HEK293 (cell line): ENCODE measurements around the gene ZFHX3.

Source experiments
- CTCF ChIA-PET: fragments of 350-600 bp; formaldehyde crosslinking; extraction: SDS; loops from one replicate; lab custom pipeline; 2021; ENCODE audit warnings: antibody characterized with exemption; lab: Yijun Ruan, JAX
- POLR2A ChIA-PET: fragments of 300-600 bp; formaldehyde crosslinking; extraction: SDS; loops from one replicate; lab custom pipeline; 2020; ENCODE audit warnings: antibody characterized with exemption, inconsistent platforms; lab: Yijun Ruan, JAX
- H3K27ac ChIP-seq: fragments of 200-500 bp; sonication (Bioruptor generic); 2 replicates; pipeline ENCODE4 v1.5.1; 2014; ENCODE audit warnings: low read depth, low read length, control low read depth, inconsistent platforms; ENCODE audit errors: extremely low read depth
- H3K36me3 ChIP-seq, 2 experiments: fragments of 200-500 bp in 1 of 2; sonication (Bioruptor generic) in 1 of 2; 1 replicate in 1 of 2; 2 replicates in 1 of 2; pipeline ENCODE4 v1.5.1; 2014 to 2017; ENCODE audit warnings: inconsistent platforms in 2 of 2, low read length in 2 of 2; ENCODE audit not compliant: control insufficient read depth in 2 of 2, insufficient read depth in 1 of 2
- H3K4me1 ChIP-seq: fragments of 200-500 bp; sonication (Bioruptor generic); 2 replicates; pipeline ENCODE4 v1.5.1; 2014; ENCODE audit warnings: mild to moderate bottlenecking, low read length, inconsistent platforms; ENCODE audit not compliant: control insufficient read depth, insufficient read depth
- H3K4me3 ChIP-seq: 2 replicates; pipeline ENCODE4 v1.5.1; 2011; ENCODE audit warnings: low read depth, mild to moderate bottlenecking, control low read depth, low read length, moderate library complexity
- H3K9me3 ChIP-seq: fragments of 200-500 bp; sonication (Bioruptor generic); 2 replicates; pipeline ENCODE4 v1.5.1; 2014; ENCODE audit warnings: low read depth, low read length, inconsistent platforms; ENCODE audit not compliant: control insufficient read depth, insufficient read depth
- KLF10 ChIP-seq: fragments of 450-650 bp; IDR thresholded peaks from 2 replicates; pipeline ENCODE4 v1.5.1; 2018; ENCODE audit warnings: missing biosample characterization, mild to moderate bottlenecking, missing genetic modification characterization
- SALL2 ChIP-seq: fragments of 450-650 bp; formaldehyde crosslinking; IDR thresholded peaks from 2 replicates; pipeline ENCODE4 v1.5.0; 2017; ENCODE audit warnings: missing biosample characterization, mild to moderate bottlenecking, missing genetic modification characterization, borderline replicate concordance
- ZBTB1 ChIP-seq: fragments of 450-650 bp; formaldehyde crosslinking; IDR thresholded peaks from 2 replicates; pipeline ENCODE4 v1.5.1; 2016; ENCODE audit warnings: missing biosample characterization, missing genetic modification characterization
- ZNF114 ChIP-seq: fragments of 450-650 bp; formaldehyde crosslinking; IDR thresholded peaks from 2 replicates; pipeline ENCODE4 v1.5.0; 2017; ENCODE audit warnings: missing biosample characterization, missing genetic modification characterization
- ZNF121 ChIP-seq: fragments of 450-650 bp; formaldehyde crosslinking; IDR thresholded peaks from 2 replicates; pipeline ENCODE4 v1.5.1; 2016; ENCODE audit warnings: missing biosample characterization, missing genetic modification characterization
- ZNF138 ChIP-seq: fragments of 450-650 bp; formaldehyde crosslinking; IDR thresholded peaks from 2 replicates; pipeline ENCODE4 v1.5.1; 2016; ENCODE audit warnings: missing biosample characterization, missing genetic modification characterization, borderline replicate concordance
- ZNF2 ChIP-seq: fragments of 450-650 bp; formaldehyde crosslinking; IDR thresholded peaks from 2 replicates; pipeline ENCODE4 v1.5.1; 2016; ENCODE audit warnings: missing biosample characterization, missing genetic modification characterization
- ZNF248 ChIP-seq: fragments of 450-650 bp; formaldehyde crosslinking; IDR thresholded peaks from 2 replicates; pipeline ENCODE4 v1.5.1; 2017; ENCODE audit warnings: missing biosample characterization, missing genetic modification characterization
- ZNF302 ChIP-seq: fragments of 450-650 bp; formaldehyde crosslinking; IDR thresholded peaks from 2 replicates; pipeline ENCODE4 v1.5.1; 2016; ENCODE audit warnings: missing biosample characterization, missing genetic modification characterization, low read depth
- ZNF354C ChIP-seq: fragments of 450-650 bp; formaldehyde crosslinking; IDR thresholded peaks from 2 replicates; pipeline ENCODE4 v1.5.1; 2016; ENCODE audit warnings: missing biosample characterization, missing genetic modification characterization, low read depth, borderline replicate concordance
- ZNF473 ChIP-seq: fragments of 450-650 bp; formaldehyde crosslinking; IDR thresholded peaks from 2 replicates; pipeline ENCODE4 v1.5.1; 2017; ENCODE audit warnings: missing biosample characterization, missing genetic modification characterization
- ZNF529 ChIP-seq: fragments of 450-650 bp; formaldehyde crosslinking; IDR thresholded peaks from 2 replicates; pipeline ENCODE4 v1.5.1; 2017; ENCODE audit warnings: missing genetic modification characterization, missing biosample characterization; ENCODE audit not compliant: insufficient replicate concordance
- ZNF623 ChIP-seq: fragments of 450-650 bp; formaldehyde crosslinking; IDR thresholded peaks from 2 replicates; pipeline ENCODE4 v1.5.1; 2016; ENCODE audit warnings: missing biosample characterization, missing genetic modification characterization
- ZNF704 ChIP-seq: fragments of 450-650 bp; formaldehyde crosslinking; IDR thresholded peaks from 2 replicates; pipeline ENCODE4 v1.5.1; 2016; ENCODE audit warnings: missing biosample characterization, missing genetic modification characterization
- ZNF747 ChIP-seq: fragments of 450-650 bp; formaldehyde crosslinking; IDR thresholded peaks from 2 replicates; pipeline ENCODE4 v1.5.1; 2016; ENCODE audit warnings: missing biosample characterization, missing genetic modification characterization
- ZNF792 ChIP-seq: fragments of 450-650 bp; formaldehyde crosslinking; IDR thresholded peaks from 2 replicates; pipeline ENCODE4 v1.5.1; 2016; ENCODE audit warnings: missing biosample characterization, missing genetic modification characterization
- ZSCAN30 ChIP-seq: fragments of 450-650 bp; IDR thresholded peaks from 2 replicates; pipeline ENCODE4 v1.5.1; 2018; ENCODE audit warnings: missing biosample characterization, mild to moderate bottlenecking, missing genetic modification characterization, moderate library complexity
- TF ChIP-seq, protein P1 (sequence below): fragments of 450-650 bp; formaldehyde crosslinking; IDR thresholded peaks from 2 replicates; pipeline ENCODE4 v1.5.0; 2017; ENCODE audit warnings: missing biosample characterization, missing genetic modification characterization, borderline replicate concordance
- TF ChIP-seq, protein P2 (sequence below): fragments of 450-650 bp; IDR thresholded peaks from 2 replicates; pipeline ENCODE4 v1.5.1; 2018; ENCODE audit warnings: missing biosample characterization, mild to moderate bottlenecking, missing genetic modification characterization
- TF ChIP-seq, protein P3 (sequence below): fragments of 450-650 bp; formaldehyde crosslinking; IDR thresholded peaks from 2 replicates; pipeline ENCODE4 v1.5.1; 2016; ENCODE audit warnings: missing biosample characterization, missing genetic modification characterization

ZFHX3 gene

GRCh38 chr16:72836181-72836580 is 211.7 kb downstream of the ZFHX3 start:
- no peaks in the 10 kb centered on the region for H3K9me3 ChIP-seq
- TF ChIP-seq ZBTB1 (no peak), ZNF138 (tag by site-specific recombination) (no peak)
- no peaks in the 10 kb centered on the region for H3K4me1 ChIP-seq
- no peaks in the 10 kb centered on the region for H3K36me3 ChIP-seq
- H3K4me3 ChIP-seq: no peak overlapping the region
- no peak overlapping the region for H3K27ac ChIP-seq
- ChIA-PET POLR2A (no interaction called here), CTCF (no interaction called here)

GRCh38 chr16:72835086-72835485 is 212.8 kb downstream of the ZFHX3 start:
- no peak overlapping the region for H3K4me3 ChIP-seq
- H3K27ac ChIP-seq: no peak overlapping the region
- peaks cover 0 to 4% of the 10 kb centered on the region in 2 experiments; a peak in 1 of 3 replicates for H3K36me3 ChIP-seq
- no peaks in the 10 kb centered on the region for H3K9me3 ChIP-seq
- no peaks in the 10 kb centered on the region for H3K4me1 ChIP-seq
- CTCF ChIA-PET: interaction anchor here (0.6 to 3.9 kb wide), 5 partner anchors 11 to 383 kb away, joined by 3 to 54 read pairs (median 7); no protein-coding TSS in a partner anchor
- TF ChIP-seq, protein P1, sequence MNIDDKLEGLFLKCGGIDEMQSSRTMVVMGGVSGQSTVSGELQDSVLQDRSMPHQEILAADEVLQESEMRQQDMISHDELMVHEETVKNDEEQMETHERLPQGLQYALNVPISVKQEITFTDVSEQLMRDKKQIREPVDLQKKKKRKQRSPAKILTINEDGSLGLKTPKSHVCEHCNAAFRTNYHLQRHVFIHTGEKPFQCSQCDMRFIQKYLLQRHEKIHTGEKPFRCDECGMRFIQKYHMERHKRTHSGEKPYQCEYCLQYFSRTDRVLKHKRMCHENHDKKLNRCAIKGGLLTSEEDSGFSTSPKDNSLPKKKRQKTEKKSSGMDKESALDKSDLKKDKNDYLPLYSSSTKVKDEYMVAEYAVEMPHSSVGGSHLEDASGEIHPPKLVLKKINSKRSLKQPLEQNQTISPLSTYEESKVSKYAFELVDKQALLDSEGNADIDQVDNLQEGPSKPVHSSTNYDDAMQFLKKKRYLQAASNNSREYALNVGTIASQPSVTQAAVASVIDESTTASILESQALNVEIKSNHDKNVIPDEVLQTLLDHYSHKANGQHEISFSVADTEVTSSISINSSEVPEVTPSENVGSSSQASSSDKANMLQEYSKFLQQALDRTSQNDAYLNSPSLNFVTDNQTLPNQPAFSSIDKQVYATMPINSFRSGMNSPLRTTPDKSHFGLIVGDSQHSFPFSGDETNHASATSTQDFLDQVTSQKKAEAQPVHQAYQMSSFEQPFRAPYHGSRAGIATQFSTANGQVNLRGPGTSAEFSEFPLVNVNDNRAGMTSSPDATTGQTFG: no peak
- TF ChIP-seq, protein P2, sequence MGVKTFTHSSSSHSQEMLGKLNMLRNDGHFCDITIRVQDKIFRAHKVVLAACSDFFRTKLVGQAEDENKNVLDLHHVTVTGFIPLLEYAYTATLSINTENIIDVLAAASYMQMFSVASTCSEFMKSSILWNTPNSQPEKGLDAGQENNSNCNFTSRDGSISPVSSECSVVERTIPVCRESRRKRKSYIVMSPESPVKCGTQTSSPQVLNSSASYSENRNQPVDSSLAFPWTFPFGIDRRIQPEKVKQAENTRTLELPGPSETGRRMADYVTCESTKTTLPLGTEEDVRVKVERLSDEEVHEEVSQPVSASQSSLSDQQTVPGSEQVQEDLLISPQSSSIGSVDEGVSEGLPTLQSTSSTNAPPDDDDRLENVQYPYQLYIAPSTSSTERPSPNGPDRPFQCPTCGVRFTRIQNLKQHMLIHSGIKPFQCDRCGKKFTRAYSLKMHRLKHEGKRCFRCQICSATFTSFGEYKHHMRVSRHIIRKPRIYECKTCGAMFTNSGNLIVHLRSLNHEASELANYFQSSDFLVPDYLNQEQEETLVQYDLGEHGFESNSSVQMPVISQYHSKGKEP (tag by site-specific recombination): no peak
- TF ChIP-seq ZNF248 (tag by site-specific recombination): no peak
- no peak for TF ChIP-seq ZNF747 (tag by site-specific recombination)
- TF ChIP-seq, protein P3, sequence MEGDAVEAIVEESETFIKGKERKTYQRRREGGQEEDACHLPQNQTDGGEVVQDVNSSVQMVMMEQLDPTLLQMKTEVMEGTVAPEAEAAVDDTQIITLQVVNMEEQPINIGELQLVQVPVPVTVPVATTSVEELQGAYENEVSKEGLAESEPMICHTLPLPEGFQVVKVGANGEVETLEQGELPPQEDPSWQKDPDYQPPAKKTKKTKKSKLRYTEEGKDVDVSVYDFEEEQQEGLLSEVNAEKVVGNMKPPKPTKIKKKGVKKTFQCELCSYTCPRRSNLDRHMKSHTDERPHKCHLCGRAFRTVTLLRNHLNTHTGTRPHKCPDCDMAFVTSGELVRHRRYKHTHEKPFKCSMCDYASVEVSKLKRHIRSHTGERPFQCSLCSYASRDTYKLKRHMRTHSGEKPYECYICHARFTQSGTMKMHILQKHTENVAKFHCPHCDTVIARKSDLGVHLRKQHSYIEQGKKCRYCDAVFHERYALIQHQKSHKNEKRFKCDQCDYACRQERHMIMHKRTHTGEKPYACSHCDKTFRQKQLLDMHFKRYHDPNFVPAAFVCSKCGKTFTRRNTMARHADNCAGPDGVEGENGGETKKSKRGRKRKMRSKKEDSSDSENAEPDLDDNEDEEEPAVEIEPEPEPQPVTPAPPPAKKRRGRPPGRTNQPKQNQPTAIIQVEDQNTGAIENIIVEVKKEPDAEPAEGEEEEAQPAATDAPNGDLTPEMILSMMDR: no peak
- TF ChIP-seq ZSCAN30 (tag by site-specific recombination): no peak
- no peak for TF ChIP-seq ZNF623 (tag by site-specific recombination)
- no peak for TF ChIP-seq ZNF792 (tag by site-specific recombination)
- TF ChIP-seq ZNF114 (tag by site-specific recombination): no peak
- TF ChIP-seq ZNF354C (tag by site-specific recombination): no peak
- no peak for TF ChIP-seq ZNF704
- TF ChIP-seq KLF10 (tag by site-specific recombination): no peak
- no peak for TF ChIP-seq ZNF529
- no peak for TF ChIP-seq ZNF2
- TF ChIP-seq, all 188 proteins: peak for 0
- POLR2A ChIA-PET: no interaction called here

- POLR2A ChIA-PET: no interaction called here
- H3K9me3 ChIP-seq: no peaks in the 10 kb centered on the region
- CTCF ChIA-PET: interaction anchor here (0.6 to 3.9 kb wide), 6 partner anchors 12 to 499 kb away, joined by 3 to 54 read pairs (median 6); no protein-coding TSS in a partner anchor
- no peak for TF ChIP-seq SALL2
- TF ChIP-seq, protein P1: no peak
- no peak for TF ChIP-seq ZNF473 (tag by site-specific recombination)
- no peak for TF ChIP-seq ZNF302
- no peak for TF ChIP-seq ZNF121 (tag by site-specific recombination)
- TF ChIP-seq, all 188 proteins: peak for 0
- H3K4me1 ChIP-seq: no peaks in the 10 kb centered on the region
- peaks cover 0 to 10% of the 10 kb centered on the region in 2 experiments; a peak in 1 of 3 replicates for H3K36me3 ChIP-seq
- no peak overlapping the region for H3K4me3 ChIP-seq
- no peak overlapping the region for H3K27ac ChIP-seq
Measured at GRCh38 chr16:72834499-72834898, 213.4 kb downstream of the ZFHX3 start.
